ENCODE measurements around the gene CPE.

DNA sequence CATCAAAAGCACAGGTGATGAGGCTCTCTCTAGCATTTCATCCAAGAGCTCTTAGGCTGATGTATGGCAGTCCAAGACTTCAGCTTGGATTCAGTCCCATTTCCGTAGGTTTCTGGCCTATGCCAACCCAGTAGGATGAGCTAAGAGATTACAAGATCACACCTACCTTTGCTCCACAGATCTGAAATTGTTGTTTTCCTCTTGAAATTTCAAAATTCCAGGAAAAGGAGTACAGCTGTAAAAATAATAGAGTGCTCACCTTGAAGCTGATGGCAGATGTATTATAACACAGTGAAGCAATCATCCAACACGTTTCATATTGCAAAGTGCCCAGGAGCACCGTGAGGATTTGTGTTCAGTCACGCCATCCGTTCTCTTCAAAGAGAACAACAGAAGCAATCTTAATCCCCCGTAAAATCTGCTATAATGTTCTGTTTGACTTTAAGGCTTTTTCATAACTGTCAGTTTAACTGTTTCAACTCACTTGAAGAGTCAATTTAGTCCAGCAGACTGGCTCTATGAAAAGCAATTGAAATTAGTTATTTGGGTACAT, 137.5 kb downstream of the CPE start:
- TF ChIP-seq EZH2 (IDR thresholded peaks at IDR 0.05; ENCODE audit: low read length): no peak
- TF ChIP-seq, protein P1, sequence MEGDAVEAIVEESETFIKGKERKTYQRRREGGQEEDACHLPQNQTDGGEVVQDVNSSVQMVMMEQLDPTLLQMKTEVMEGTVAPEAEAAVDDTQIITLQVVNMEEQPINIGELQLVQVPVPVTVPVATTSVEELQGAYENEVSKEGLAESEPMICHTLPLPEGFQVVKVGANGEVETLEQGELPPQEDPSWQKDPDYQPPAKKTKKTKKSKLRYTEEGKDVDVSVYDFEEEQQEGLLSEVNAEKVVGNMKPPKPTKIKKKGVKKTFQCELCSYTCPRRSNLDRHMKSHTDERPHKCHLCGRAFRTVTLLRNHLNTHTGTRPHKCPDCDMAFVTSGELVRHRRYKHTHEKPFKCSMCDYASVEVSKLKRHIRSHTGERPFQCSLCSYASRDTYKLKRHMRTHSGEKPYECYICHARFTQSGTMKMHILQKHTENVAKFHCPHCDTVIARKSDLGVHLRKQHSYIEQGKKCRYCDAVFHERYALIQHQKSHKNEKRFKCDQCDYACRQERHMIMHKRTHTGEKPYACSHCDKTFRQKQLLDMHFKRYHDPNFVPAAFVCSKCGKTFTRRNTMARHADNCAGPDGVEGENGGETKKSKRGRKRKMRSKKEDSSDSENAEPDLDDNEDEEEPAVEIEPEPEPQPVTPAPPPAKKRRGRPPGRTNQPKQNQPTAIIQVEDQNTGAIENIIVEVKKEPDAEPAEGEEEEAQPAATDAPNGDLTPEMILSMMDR (optimal IDR thresholded peaks at IDR 0.05 in 1 of 3, IDR thresholded peaks at IDR 0.05 in 1 of 3, conservative IDR thresholded peaks at IDR 0.05 in 1 of 3; ENCODE audit: extremely low read depth in 1 of 3, insufficient read depth in 2 of 3, low read length in 3 of 3): no peak

Data from keratinocyte (primary cell).